GM21515 (cell line): ENCODE data around the gene GSTCD.
"Not testable (repeated sequence)": the region's sequence is repeated elsewhere in the genome, so short reads cannot be mapped to it uniquely, and the experiment has no call there.

Source experiments
- ATAC-seq: cut with Tn5 transposase; IDR thresholded peaks from one replicate; pipeline ENCODE4 v1.9.1; 2021; ENCODE audit not compliant: unreplicated experiment

GSTCD gene

GRCh38 chr4:105714932-105715331 lies 6.3 kb downstream of the GSTCD start:
- no peak for ATAC-seq

- no peak for ATAC-seq
These were observed 7.2 kb downstream of the GSTCD start for GRCh38 chr4:105715692-105716278.

- no peak for ATAC-seq
These were observed 10.6 kb downstream of the GSTCD start for GRCh38 chr4:105719204-105719603.

GRCh38 chr4:105725623-105726022 lies 17.0 kb downstream of the GSTCD start:
- no peak for ATAC-seq

- ATAC-seq: not testable (repeated sequence)
These were observed 21.3 kb downstream of the GSTCD start for GRCh38 chr4:105729895-105730294.

- ATAC-seq: not testable (repeated sequence)
These were observed 26.6 kb downstream of the GSTCD start for GRCh38 chr4:105735217-105735616.

- ATAC-seq: no peak
These were observed 33.0 kb downstream of the GSTCD start for GRCh38 chr4:105741548-105741947.

GRCh38 chr4:105748222-105748621 lies 39.6 kb downstream of the GSTCD start:
- ATAC-seq: no peak

GRCh38 chr4:105751718-105752299 lies 43.2 kb downstream of the GSTCD start:
- no peak for ATAC-seq

GRCh38 chr4:105753361-105753760 lies 44.8 kb downstream of the GSTCD start:
- ATAC-seq: no peak

GRCh38 chr4:105755375-105755774 lies 46.8 kb downstream of the GSTCD start:
- no peak for ATAC-seq

- ATAC-seq: no peak
These were observed 50.4 kb downstream of the GSTCD start for GRCh38 chr4:105758958-105759357.

GRCh38 chr4:105765690-105766407 lies 57.3 kb downstream of the GSTCD start:
- ATAC-seq: no peak

- ATAC-seq: no peak
These were observed 59.0 kb downstream of the GSTCD start for GRCh38 chr4:105767579-105767978.

GRCh38 chr4:105770524-105770923 lies 61.9 kb downstream of the GSTCD start:
- not testable (repeated sequence) for ATAC-seq

- ATAC-seq: not testable (repeated sequence)
These were observed 63.5 kb downstream of the GSTCD start for GRCh38 chr4:105772065-105772464.

GRCh38 chr4:105775760-105776415 lies 67.3 kb downstream of the GSTCD start:
- ATAC-seq: not testable (repeated sequence)

GRCh38 chr4:105780176-105780575 lies 71.6 kb downstream of the GSTCD start:
- ATAC-seq: no peak

- no peak for ATAC-seq
These were observed 76.2 kb downstream of the GSTCD start for GRCh38 chr4:105784761-105785160.

GRCh38 chr4:105785792-105786191 lies 77.2 kb downstream of the GSTCD start:
- ATAC-seq: no peak

GRCh38 chr4:105786748-105787147 lies 78.2 kb downstream of the GSTCD start:
- ATAC-seq: no peak

GRCh38 chr4:105797225-105797624 lies 88.6 kb downstream of the GSTCD start:
- no peak for ATAC-seq
